GM12878 (cell line): Measurements from ENCODE around the gene TRERF1. TPM values are rescaled to one million over a fixed set of nuclear protein-coding genes. Genes with fewer than 3 reads are reported as not detected.

Experiments used
- BCLAF1 ChIP-seq: fragments of 450-650 bp; IDR thresholded peaks from 2 replicates; pipeline ENCODE4 v1.6.1; 2017; ENCODE audit warnings: antibody characterized with exemption, mild to moderate bottlenecking, moderate library complexity
- CBFB ChIP-seq: IDR thresholded peaks from 2 replicates; pipeline ENCODE4 v1.6.1; 2016; ENCODE audit warnings: antibody characterized with exemption, low read depth
- CHD2 ChIP-seq: IDR thresholded peaks from 2 replicates; pipeline ENCODE4 v1.6.1; 2011; ENCODE audit warnings: low read depth, low read length, improper control_type of control experiment, borderline replicate concordance
- DPF2 ChIP-seq: fragments of 450-650 bp; IDR thresholded peaks from 2 replicates; pipeline ENCODE4 v1.6.1; 2017; ENCODE audit warnings: mild to moderate bottlenecking
- E2F8 ChIP-seq: fragments of 450-650 bp; IDR thresholded peaks from 2 replicates; pipeline ENCODE4 v1.6.1; 2018; ENCODE audit warnings: mild to moderate bottlenecking, low read depth, moderate library complexity; ENCODE audit not compliant: partially characterized antibody
- E4F1 ChIP-seq: fragments of 450-650 bp; IDR thresholded peaks from 2 replicates; pipeline ENCODE4 v1.6.1; 2018; ENCODE audit warnings: borderline replicate concordance, mild to moderate bottlenecking; ENCODE audit not compliant: partially characterized antibody
- ELK1 ChIP-seq: IDR thresholded peaks from 2 replicates; pipeline ENCODE4 v1.6.1; 2012; ENCODE audit warnings: low read depth, low read length, improper control_type of control experiment
- EZH2 ChIP-seq: IDR thresholded peaks from 2 replicates; pipeline ENCODE4 v1.6.1; 2012; ENCODE audit warnings: low read depth, mild to moderate bottlenecking, control low read depth, inconsistent platforms, low read length, borderline replicate concordance; ENCODE audit not compliant: control insufficient read depth
- GABPA ChIP-seq: IDR thresholded peaks from 2 replicates; pipeline ENCODE4 v1.6.1; 2014; ENCODE audit warnings: antibody characterized with exemption, low read depth, mild to moderate bottlenecking, inconsistent platforms
- HCFC1 ChIP-seq: fragments of 150-350 bp; IDR thresholded peaks from 2 replicates; pipeline ENCODE4 v1.6.1; 2014; ENCODE audit warnings: low read length
- IKZF2 ChIP-seq, 2 experiments: fragments of 450-650 bp; IDR thresholded peaks; 2 replicates each; pipeline ENCODE4 v1.6.1; 2017; ENCODE audit warnings: mild to moderate bottlenecking in 2 of 2, moderate library complexity in 2 of 2
- MTA3 ChIP-seq: IDR thresholded peaks from 2 replicates; pipeline ENCODE4 v1.6.1; 2012; ENCODE audit warnings: low read length, inconsistent platforms, borderline replicate concordance
- MYB ChIP-seq: fragments of 150-350 bp; IDR thresholded peaks from 2 replicates; pipeline ENCODE4 v1.6.1; 2014; ENCODE audit warnings: mild to moderate bottlenecking, low read depth, low read length, borderline replicate concordance
- NRF1 ChIP-seq: conservative IDR thresholded peaks from 2 replicates; pipeline ENCODE4 v1.6.1; 2011; ENCODE audit warnings: mild to moderate bottlenecking, low read depth, low read length, improper control_type of control experiment
- PBX3 ChIP-seq: IDR thresholded peaks from 2 replicates; pipeline ENCODE4 v1.6.1; 2011; ENCODE audit warnings: mild to moderate bottlenecking, low read depth, low read length, moderate library complexity; ENCODE audit not compliant: insufficient replicate concordance
- SREBF2 ChIP-seq: IDR thresholded peaks from 2 replicates; pipeline ENCODE4 v1.6.1; 2012; ENCODE audit warnings: mild to moderate bottlenecking, low read length
- USF2 ChIP-seq: IDR thresholded peaks from 2 replicates; pipeline ENCODE4 v1.6.1; 2011; ENCODE audit warnings: low read depth, low read length, improper control_type of control experiment, borderline replicate concordance
- polyA plus RNA-seq, 11 experiments: library from polyadenylated mRNA; depleted of rRNA in 4 of 11; unstranded in 6 of 11; stranded (reverse) in 5 of 11; fragments of >200 nt; fragmentation: Nextera tagmentation in 4 of 11; fragmentation: Illumina TruSeq in 1 of 11; extraction: Ambion mirVana in 4 of 11; extraction: Trizol in 1 of 11; gene quantifications; 1 replicate in 1 of 11; 2 replicates in 10 of 11; pipeline versions ENCODE4 v1.2.1 to v1.2.3, GENCODE V29; 2011 to 2016; ENCODE audit warnings: inconsistent platforms in 2 of 11, missing spikeins in 2 of 11, low read depth in 1 of 11
- total RNA-seq, 4 experiments: library from RNA; depleted of rRNA in 3 of 4; stranded (reverse); fragments of >200 nt in 3 of 4; fragmentation: Illumina TruSeq in 1 of 4; extraction: Trizol in 1 of 4; gene quantifications; 2 replicates each; pipeline versions ENCODE4 v1.2.1 to v1.2.3, GENCODE V29; 2013 to 2021

Gene TRERF1
- total and polyA plus RNA-seq, 10 of the 15 experiments (the other 5 are each of a cell fraction or from before 2014, with no cell fraction given) = 2.2 to 19.4 (median 7.2) TPM

GRCh38 chr6:42315991-42316970, 135.4 kb downstream of the TRERF1 start (continued):
- TF ChIP-seq ELK1 (no peak), SREBF2 (no peak), IKZF2 (IDR thresholded peaks at IDR 0.05) (no peak), MTA3 (no peak), MYB (no peak), GABPA (no peak), CBFB (no peak), E4F1 (no peak), USF2 (no peak; the same call in 1 of the 2 replicates), E2F8 (no peak), NRF1 (no peak), PBX3 (no peak), BCLAF1 (no peak), DPF2 (no peak), CHD2 (no peak), HCFC1 (no peak), EZH2 (no peak)
